Measurements from ENCODE around the gene NUDT4. TPM values are rescaled to one million over a fixed set of nuclear protein-coding genes. Genes with fewer than 3 reads are reported as not detected.

NUDT4 gene
- total RNA-seq, 2 donors from 2014 or later = 138 to 241 TPM

DNA sequence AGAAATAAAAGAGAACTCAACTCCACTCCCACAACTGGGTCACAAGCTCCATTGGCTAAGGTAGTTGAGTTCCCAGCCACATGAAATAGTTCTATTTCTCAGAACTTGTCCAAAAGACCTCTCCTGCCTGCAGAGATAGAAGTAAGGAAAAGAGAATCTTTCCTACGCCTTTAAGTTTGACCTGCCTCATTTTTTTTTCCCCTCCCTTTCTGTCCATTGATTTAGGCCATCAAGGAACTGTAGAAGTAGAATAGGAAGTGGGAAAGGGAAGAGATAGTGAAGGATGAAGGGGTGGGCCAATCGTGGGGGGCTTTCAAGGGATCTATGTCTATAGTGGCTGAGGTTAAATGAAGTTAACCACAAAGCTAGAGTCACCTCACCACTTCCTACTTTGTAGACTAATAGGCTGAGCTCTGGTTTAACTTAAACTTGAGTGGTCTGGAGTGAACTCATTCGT is 13.9 kb upstream of the NUDT4 start:
- Histone ChIP-seq H3K36me3 (no peaks in the 10 kb centered on the region), H3K9me3 (no peaks in the 10 kb centered on the region), H3K27me3 (replicated peaks; ENCODE audit: insufficient read depth) (no peaks in the 10 kb centered on the region), H3K4me1 (replicated peaks) (no peaks in the 10 kb centered on the region), H3K4me3 (no peak overlapping the region), H3K27ac (no peak overlapping the region)
- TF ChIP-seq, protein P1, sequence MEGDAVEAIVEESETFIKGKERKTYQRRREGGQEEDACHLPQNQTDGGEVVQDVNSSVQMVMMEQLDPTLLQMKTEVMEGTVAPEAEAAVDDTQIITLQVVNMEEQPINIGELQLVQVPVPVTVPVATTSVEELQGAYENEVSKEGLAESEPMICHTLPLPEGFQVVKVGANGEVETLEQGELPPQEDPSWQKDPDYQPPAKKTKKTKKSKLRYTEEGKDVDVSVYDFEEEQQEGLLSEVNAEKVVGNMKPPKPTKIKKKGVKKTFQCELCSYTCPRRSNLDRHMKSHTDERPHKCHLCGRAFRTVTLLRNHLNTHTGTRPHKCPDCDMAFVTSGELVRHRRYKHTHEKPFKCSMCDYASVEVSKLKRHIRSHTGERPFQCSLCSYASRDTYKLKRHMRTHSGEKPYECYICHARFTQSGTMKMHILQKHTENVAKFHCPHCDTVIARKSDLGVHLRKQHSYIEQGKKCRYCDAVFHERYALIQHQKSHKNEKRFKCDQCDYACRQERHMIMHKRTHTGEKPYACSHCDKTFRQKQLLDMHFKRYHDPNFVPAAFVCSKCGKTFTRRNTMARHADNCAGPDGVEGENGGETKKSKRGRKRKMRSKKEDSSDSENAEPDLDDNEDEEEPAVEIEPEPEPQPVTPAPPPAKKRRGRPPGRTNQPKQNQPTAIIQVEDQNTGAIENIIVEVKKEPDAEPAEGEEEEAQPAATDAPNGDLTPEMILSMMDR (IDR thresholded peaks at IDR 0.05) = no peak
- no peak for TF ChIP-seq POLR2A (IDR thresholded peaks at IDR 0.05)
- no peak for TF ChIP-seq POLR2AphosphoS5 (IDR thresholded peaks at IDR 0.05)
- 73% methylated on average over 3 of the region's 3 CpGs for WGBS
- DNase-seq (ENCODE audit: low spot score) = no peak
- intact Hi-C loops (cut with DNase I) = no loop called here

DNA sequence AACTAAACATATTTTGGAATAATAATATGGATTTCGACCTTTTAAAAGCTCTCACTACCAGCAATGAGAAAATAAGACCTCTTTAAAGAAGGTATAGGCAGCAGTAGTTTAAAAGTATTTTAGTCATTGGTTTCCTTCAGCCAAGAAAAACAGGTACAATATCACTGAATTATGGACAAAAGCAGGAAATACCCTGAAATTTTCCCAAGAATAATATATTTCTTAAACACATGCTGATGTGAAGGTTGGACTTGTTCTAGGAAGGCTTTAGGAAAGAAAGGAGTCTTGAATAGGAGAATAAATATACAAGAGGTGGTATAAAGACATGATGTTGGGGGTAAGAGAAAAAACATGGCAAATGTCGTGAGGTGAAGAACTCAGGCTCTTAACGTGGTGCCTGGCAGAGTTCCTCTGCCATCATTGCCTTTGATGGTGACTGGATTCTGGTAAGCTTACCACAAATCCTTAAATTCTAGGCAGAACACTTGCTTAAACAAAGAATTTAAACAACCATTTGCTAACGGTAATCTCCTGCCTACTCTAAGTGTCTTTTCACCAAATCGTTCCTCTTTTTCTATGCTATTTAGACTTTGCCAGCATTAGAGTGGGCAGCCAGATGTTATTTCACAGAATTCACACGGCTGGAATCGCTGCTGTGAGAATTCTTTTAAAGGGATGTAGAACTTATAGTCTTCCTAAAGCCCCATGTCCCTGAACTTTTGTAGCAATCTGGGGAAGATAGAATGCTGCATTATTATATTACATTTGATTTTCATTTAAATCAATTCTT is 11.9 kb upstream of the NUDT4 start:
- H3K4me1 ChIP-seq (replicated peaks) = no peaks in the 10 kb centered on the region
- no peaks in the 10 kb centered on the region for H3K36me3 ChIP-seq
- DNase-seq (ENCODE audit: low spot score) = no peak
- TF ChIP-seq POLR2A (IDR thresholded peaks at IDR 0.05) = no peak
- no peak for TF ChIP-seq POLR2AphosphoS5 (IDR thresholded peaks at IDR 0.05)
- TF ChIP-seq, protein P1 (IDR thresholded peaks at IDR 0.05) = no peak
- no peaks in the 10 kb centered on the region for H3K9me3 ChIP-seq
- no peak overlapping the region for H3K4me3 ChIP-seq
- H3K27ac ChIP-seq = no peak overlapping the region
- intact Hi-C loops (cut with DNase I) = no loop called here
- H3K27me3 ChIP-seq (replicated peaks; ENCODE audit: insufficient read depth) = no peaks in the 10 kb centered on the region
- 77% methylated on average over 7 of the region's 7 CpGs for WGBS

DNA sequence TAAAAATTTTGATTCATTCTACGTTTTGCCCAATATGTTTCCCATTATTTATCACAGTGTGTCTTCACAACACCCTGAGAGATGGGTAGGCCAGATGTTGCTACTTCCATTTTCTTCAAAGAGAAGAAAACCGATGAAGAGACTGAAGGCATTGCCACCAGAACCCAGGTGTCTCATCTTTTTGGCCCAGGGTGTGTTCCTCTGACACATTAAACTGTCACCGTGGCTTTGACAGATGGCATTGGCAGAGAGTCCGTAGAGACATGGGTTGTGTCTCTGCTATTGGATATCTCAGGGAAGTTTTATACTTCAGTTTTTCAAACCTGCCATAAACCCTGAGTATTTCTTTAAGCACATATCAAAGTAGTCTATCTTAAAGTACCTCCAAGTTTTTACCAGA is 11.3 kb upstream of the NUDT4 start:
- no peaks in the 10 kb centered on the region for H3K36me3 ChIP-seq
- WGBS = 92% methylated on average over 4 of the region's 4 CpGs
- intact Hi-C loops (cut with DNase I) = no loop called here
- no peak overlapping the region for H3K4me3 ChIP-seq
- H3K27me3 ChIP-seq (replicated peaks; ENCODE audit: insufficient read depth) = no peaks in the 10 kb centered on the region
- DNase-seq (ENCODE audit: low spot score) = no peak
- TF ChIP-seq, protein P1 (IDR thresholded peaks at IDR 0.05) = no peak
- TF ChIP-seq POLR2AphosphoS5 (IDR thresholded peaks at IDR 0.05) = no peak
- no peak for TF ChIP-seq POLR2A (IDR thresholded peaks at IDR 0.05)
- H3K9me3 ChIP-seq = no peaks in the 10 kb centered on the region
- no peaks in the 10 kb centered on the region for H3K4me1 ChIP-seq (replicated peaks)
- H3K27ac ChIP-seq = no peak overlapping the region

DNA sequence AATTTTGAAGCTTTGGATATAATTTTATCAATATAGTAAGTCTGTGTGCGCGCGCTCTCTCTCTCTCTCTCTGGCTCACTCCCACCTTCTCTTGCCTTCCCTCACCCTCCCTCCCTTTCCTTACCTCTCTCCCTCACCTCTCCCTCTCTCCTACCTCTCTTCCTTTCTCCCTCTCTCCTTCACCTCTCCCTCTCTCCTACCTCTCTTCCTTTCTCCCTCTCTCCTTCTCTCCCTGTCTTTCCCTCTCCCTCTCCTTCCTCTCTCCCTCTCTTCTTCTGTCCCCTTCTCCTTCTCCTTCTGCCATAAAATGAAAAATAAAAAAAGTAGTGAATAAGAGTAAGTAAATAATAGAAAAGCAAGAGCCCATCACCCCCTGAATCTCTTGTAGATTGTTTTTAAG is 9.0 kb upstream of the NUDT4 start:
- Histone ChIP-seq H3K36me3 (no peaks in the 10 kb centered on the region), H3K4me3 (no peak overlapping the region), H3K27me3 (replicated peaks; ENCODE audit: insufficient read depth) (no peaks in the 10 kb centered on the region), H3K9me3 (no peaks in the 10 kb centered on the region), H3K4me1 (replicated peaks) (no peaks in the 10 kb centered on the region), H3K27ac (no peak overlapping the region)
- WGBS = 97% methylated on average over 3 of the region's 3 CpGs
- intact Hi-C loops (cut with DNase I) = no loop called here
- no peak for DNase-seq (ENCODE audit: low spot score)
- no peak for TF ChIP-seq POLR2AphosphoS5 (IDR thresholded peaks at IDR 0.05)
- TF ChIP-seq, protein P1 (IDR thresholded peaks at IDR 0.05) = no peak
- TF ChIP-seq POLR2A (IDR thresholded peaks at IDR 0.05) = no peak

DNA sequence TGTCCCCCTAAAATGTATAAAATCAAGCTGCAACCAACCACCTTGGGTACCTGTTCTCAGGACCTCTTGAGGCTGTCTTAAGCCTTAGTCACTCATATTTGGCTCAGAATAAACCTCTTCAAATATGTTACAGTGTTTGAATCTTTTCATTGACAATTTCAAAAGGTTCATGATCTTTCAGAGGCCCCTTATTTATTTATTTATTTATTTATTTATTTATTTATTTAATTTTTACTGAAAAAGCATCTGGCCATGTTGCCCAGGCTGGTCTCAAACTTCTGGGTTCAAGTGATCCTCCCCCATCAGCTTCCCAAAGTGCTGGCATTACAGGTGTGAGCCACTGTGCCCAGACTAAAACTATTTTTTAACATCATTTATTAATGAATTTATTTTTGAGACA is 8.2 kb upstream of the NUDT4 start:
- Histone ChIP-seq H3K36me3 (no peaks in the 10 kb centered on the region), H3K9me3 (no peaks in the 10 kb centered on the region), H3K27me3 (replicated peaks; ENCODE audit: insufficient read depth) (no peaks in the 10 kb centered on the region), H3K4me1 (replicated peaks) (no peaks in the 10 kb centered on the region), H3K4me3 (no peak overlapping the region), H3K27ac (no peak overlapping the region)
- TF ChIP-seq, protein P1 (IDR thresholded peaks at IDR 0.05) = no peak
- TF ChIP-seq POLR2AphosphoS5 (IDR thresholded peaks at IDR 0.05) (no peak), POLR2A (IDR thresholded peaks at IDR 0.05) (no peak)
- no peak for DNase-seq (ENCODE audit: low spot score)
- intact Hi-C loops (cut with DNase I) = no loop called here

Measured in prostate gland (tissue), 2 donors.